Body of pancreas (tissue), 4 donors: ENCODE results near the gene PIP5KL1.

Experiments used
- CTCF ChIP-seq, 7 experiments: fragments of 450-650 bp in 4 of 7; fragments of 200-600 bp in 3 of 7; sonication (generic) in 3 of 7; IDR thresholded peaks; one replicate each; pipeline ENCODE4 v1.5.1; 2016 to 2019; ENCODE audit warnings: antibody characterized with exemption in 7 of 7
- POLR2A ChIP-seq, 3 donors: fragments of 450-650 bp; IDR thresholded peaks; one replicate each; pipeline ENCODE4 v1.6.1; 2016; ENCODE audit warnings: antibody characterized with exemption in 3 of 3, mild to moderate bottlenecking in 2 of 3

- TF ChIP-seq CTCF (IDR thresholded peaks at IDR 0.05) (no peak), POLR2A (IDR thresholded peaks at IDR 0.05) (no peak)
Observed at GRCh38 chr9:127897193-127897692, 33.3 kb downstream of the PIP5KL1 start.
